C4-2B (cell line): ENCODE data around the gene NR6A1.

Experiments used
- CTCF ChIP-seq: fragments of 450-650 bp; conservative IDR thresholded peaks from 2 replicates; pipeline ENCODE4 v1.5.1; 2017; ENCODE audit warnings: mild to moderate bottlenecking
- ZFX ChIP-seq: fragments of 450-650 bp; IDR thresholded peaks from 2 replicates; pipeline ENCODE4 v1.6.1; 2017

GRCh38 chr9:124735121-124735520 is 36.0 kb downstream of the NR6A1 start:
- TF ChIP-seq CTCF (no peak), ZFX (no peak)
